HepG2 (cell line): ENCODE measurements around the gene C1QC. TPM values are rescaled to one million over a fixed set of nuclear protein-coding genes. Genes with fewer than 3 reads are reported as not detected.

Experiments
- ATAC-seq: fragments of 200-7000 bp; cut with Tn5 transposase; 3 replicates; pipeline ENCODE4 v1.9.1; 2020; ENCODE audit warnings: mild to moderate bottlenecking, moderate library complexity
- BruUV-seq: library from RNA; stranded (reverse); fragments of 400-500 nt; replicated peaks from 2 replicates; lab custom pipeline; 2021; lab: Mats Ljungman, UMichigan
- CTCF ChIA-PET: fragments of 300-600 bp; formaldehyde crosslinking; extraction: SDS; loops from one replicate; lab custom pipeline; 2021; ENCODE audit warnings: low total read pairs, inconsistent platforms, low intra/inter-chr PET ratio; lab: Yijun Ruan, JAX
- POLR2A ChIA-PET: fragments of 350-600 bp; sonication (Branson Sonifier 250); formaldehyde crosslinking; loops from one replicate; lab custom pipeline; 2020; ENCODE audit warnings: antibody characterized with exemption, inconsistent platforms; lab: Yijun Ruan, JAX
- DNase-seq: peaks from one replicate; pipeline ENCODE4 v3.0.0-alpha.2; 2015; ENCODE audit warnings: low spot score
- FAIRE-seq: peaks from 3 replicates; lab custom pipeline; 2011; peaks lifted over from hg19 to GRCh38; lab: Jason Lieb, UNC
- H2AFZ ChIP-seq: one replicate; pipeline ENCODE4 v1.6.1; 2011; ENCODE audit warnings: low read length, inconsistent platforms
- H3K27ac ChIP-seq: fragments of 300-600 bp; 3 replicates; pipeline ENCODE4 v1.8.0; 2011; ENCODE audit warnings: mixed run types, mild to moderate bottlenecking, mixed read lengths, low read length, inconsistent platforms; ENCODE audit not compliant: insufficient read depth; ENCODE audit errors: extremely low read length
- H3K27me3 ChIP-seq, 2 experiments: fragments of 200-600 bp in 1 of 2; 2 replicates in 1 of 2; 3 replicates in 1 of 2; pipeline versions ENCODE4 v1.6.0 to v1.8.0; 2011; ENCODE audit warnings: low read length in 2 of 2, mild to moderate bottlenecking in 2 of 2, moderate library complexity in 2 of 2, inconsistent platforms in 1 of 2; ENCODE audit not compliant: insufficient read depth in 2 of 2, control insufficient read depth in 1 of 2
- H3K36me3 ChIP-seq, 2 experiments: fragments of 200-600 bp in 1 of 2; replicated peaks in 1 of 2; 2 replicates in 1 of 2; 3 replicates in 1 of 2; pipeline versions ENCODE4 v1.5.1 to v1.8.0; 2011; ENCODE audit warnings: low read length in 2 of 2, inconsistent platforms in 1 of 2; ENCODE audit not compliant: insufficient read depth in 2 of 2, control insufficient read depth in 1 of 2
- H3K4me1 ChIP-seq: 2 replicates; pipeline ENCODE4 v1.5.1; 2012; ENCODE audit warnings: low read length, inconsistent platforms; ENCODE audit not compliant: insufficient read depth
- H3K4me2 ChIP-seq: 2 replicates; pipeline ENCODE4 v1.6.0; 2011; ENCODE audit warnings: low read depth, low read length, inconsistent platforms
- H3K4me3 ChIP-seq, 3 experiments: fragments of 200-600 bp in 1 of 3; sonication (generic), shearing (Covaris generic) in 1 of 3; replicated peaks in 1 of 3; 2 replicates each; pipeline ENCODE4 v1.5.1; 2011 to 2016; ENCODE audit warnings: low read length in 3 of 3, inconsistent platforms in 2 of 3, low read depth in 2 of 3, mild to moderate bottlenecking in 2 of 3, control low read depth in 1 of 3, mixed read lengths in 1 of 3; ENCODE audit not compliant: insufficient read depth in 1 of 3
- H3K79me2 ChIP-seq: one replicate; pipeline ENCODE4 v1.6.1; 2011; ENCODE audit warnings: low read length, inconsistent platforms; ENCODE audit not compliant: insufficient read depth
- H3K9ac ChIP-seq: 2 replicates; pipeline ENCODE4 v1.6.0; 2011; ENCODE audit warnings: mild to moderate bottlenecking, low read depth, low read length, inconsistent platforms; ENCODE audit not compliant: insufficient read depth
- H3K9me3 ChIP-seq: 2 replicates; pipeline ENCODE4 v1.5.1; 2012; ENCODE audit warnings: mild to moderate bottlenecking, low read length
- H4K20me1 ChIP-seq: 2 replicates; pipeline ENCODE4 v1.6.0; 2011; ENCODE audit warnings: inconsistent platforms, mild to moderate bottlenecking, low read length, moderate library complexity; ENCODE audit not compliant: insufficient read depth
- FOXJ3 ChIP-seq: sonication (generic); formaldehyde crosslinking; IDR thresholded peaks from 2 replicates; pipeline ENCODE4 v1.4.0; 2020; ENCODE audit warnings: missing genetic modification reagents, mild to moderate bottlenecking, borderline replicate concordance
- NFAT5 ChIP-seq: sonication (generic); formaldehyde crosslinking; IDR thresholded peaks from 2 replicates; pipeline ENCODE4 v1.4.0; 2020; ENCODE audit warnings: missing genetic modification reagents
- NFE2L2 ChIP-seq: fragments of 150-350 bp; IDR thresholded peaks from 2 replicates; pipeline ENCODE4 v1.6.1; 2014; ENCODE audit warnings: low read length
- TEAD2 ChIP-seq: sonication (generic); formaldehyde crosslinking; IDR thresholded peaks from 2 replicates; pipeline ENCODE4 v1.9.0; 2021; ENCODE audit warnings: missing genetic modification reagents
- ZNF282 ChIP-seq: fragments of 450-650 bp; IDR thresholded peaks from 2 replicates; pipeline ENCODE4 v1.6.1; 2018; ENCODE audit not compliant: partially characterized antibody
- ZNF589 ChIP-seq: sonication (generic); formaldehyde crosslinking; conservative IDR thresholded peaks from 2 replicates; pipeline ENCODE4 v1.8.0; 2022; ENCODE audit warnings: mild to moderate bottlenecking, moderate library complexity, missing genetic modification reagents
- WGBS: methylation state at CpG from one replicate; pipeline ENCODE4 v1.1.6; 2017; ENCODE audit warnings: low lambda C conversion rate; 5-methylcytosine and 5-hydroxymethylcytosine counted together
- in situ Hi-C: cut with HindIII; loops from 2 replicates; pipeline ENCODE4 v1.10.0; 2017; ENCODE audit warnings: low pct_unique_long_range_greater_than_20kb; ENCODE audit not compliant: extremely low pct_ligation_motif_present
- intact Hi-C: fragments of 100-400 bp; cut with micrococcal nuclease; formaldehyde crosslinking; loops from one replicate; pipeline ENCODE4 v1.10.0; 2022; ENCODE audit not compliant: unreplicated experiment
- polyA plus RNA-seq, 8 experiments: library from polyadenylated mRNA; depleted of rRNA in 3 of 8; stranded (reverse) in 7 of 8; unstranded in 1 of 8; fragments of >200 nt; fragmentation: Illumina TruSeq in 4 of 8; extraction: Trizol in 4 of 8; gene quantifications; 2 replicates each; pipeline versions ENCODE4 v1.2.1 to v1.2.3, GENCODE V29; 2011 to 2016; ENCODE audit warnings: low read depth in 4 of 8, missing spikeins in 1 of 8, mixed read lengths in 1 of 8; ENCODE audit not compliant: insufficient read depth in 1 of 8
- total RNA-seq, 5 experiments: library from RNA; depleted of rRNA; stranded (reverse); fragments of >200 nt; fragmentation: Illumina TruSeq; extraction: Trizol; gene quantifications; 2 replicates each; pipeline ENCODE4 v1.2.3, GENCODE V29; 2016; ENCODE audit warnings: low read depth in 1 of 5

Gene C1QC
- total and polyA plus RNA-seq, 2 of the 13 experiments (the other 11 are each of a cell fraction or from before 2014, with no cell fraction given), result not detected

GRCh38 chr1:22676916-22677583, 33.6 kb downstream of the C1QC start:
- H4K20me1 ChIP-seq, result no peaks in the 10 kb centered on the region
- H3K4me3 ChIP-seq, result no peak overlapping the region
- no peak overlapping the region for H2AFZ ChIP-seq
- peaks cover 2 to 6% of the 10 kb centered on the region in 2 experiments; a peak in 1 of 5 replicates for H3K27me3 ChIP-seq
- FAIRE-seq, result no peak
- H3K27ac ChIP-seq, result no peak overlapping the region
- H3K36me3 ChIP-seq, result no peaks in the 10 kb centered on the region
- DNase-seq, result no peak
- H3K4me1 ChIP-seq, result 0 out of 2 replicates have a peak, but pooled peaks cover 5% of the 10 kb centered on the region
- in situ Hi-C loops (no loop called here), intact Hi-C loops (no loop called here)
- H3K9me3 ChIP-seq, result no peaks in the 10 kb centered on the region
- no peak for ATAC-seq
- H3K4me2 ChIP-seq, result no peak overlapping the region
- H3K79me2 ChIP-seq, result no peaks in the 10 kb centered on the region
- ChIA-PET CTCF (no interaction called here), POLR2A (no interaction called here)
- TF ChIP-seq ZNF282, result no peak
- no peak for TF ChIP-seq ZNF589 (CRISPR knock-in tag)
- TF ChIP-seq NFE2L2, result no peak
- TF ChIP-seq FOXJ3 (CRISPR knock-in tag), result no peak
- no peak for TF ChIP-seq TEAD2 (CRISPR knock-in tag)
- no peak for TF ChIP-seq NFAT5 (CRISPR knock-in tag)
- 75% methylated on average over 26 of the region's 37 CpGs for WGBS
- H3K9ac ChIP-seq, result no peak overlapping the region
- no TSS peak for BruUV-seq
